H1 (cell line): ENCODE measurements around the gene PRKCA. TPM values are rescaled to one million over a fixed set of nuclear protein-coding genes. Genes with fewer than 3 reads are reported as not detected.

Experiments
- CTCF ChIA-PET: fragments of 300-600 bp; sonication (Branson Sonifier 250); formaldehyde crosslinking; loops from one replicate; lab custom pipeline; 2021; ENCODE audit not compliant: partially characterized antibody; lab: Charles Lee
- POLR2A ChIA-PET: fragments of 300-600 bp; sonication (Branson Sonifier 250); formaldehyde crosslinking; loops from one replicate; lab custom pipeline; 2021; ENCODE audit warnings: inconsistent platforms; ENCODE audit not compliant: partially characterized antibody; lab: Charles Lee
- DNase-seq, 2 experiments: peaks; one replicate each; pipeline versions ENCODE4 v3.0.0 to v3.0.0-alpha.2; 2010 to 2022; ENCODE audit warnings: low spot score in 2 of 2, low read depth in 1 of 2, mixed read lengths in 1 of 2
- FAIRE-seq: peaks from 2 replicates; lab custom pipeline; 2011; peaks lifted over from hg19 to GRCh38; lab: Jason Lieb, UNC
- H2AFZ ChIP-seq: 2 replicates; pipeline ENCODE4 v1.8.1; 2012; ENCODE audit warnings: low read length, inconsistent platforms
- H2AK5ac ChIP-seq: 2 replicates; pipeline ENCODE4 v1.6.1; 2013; ENCODE audit warnings: low read depth, low read length
- H2BK120ac ChIP-seq: replicated peaks from 2 replicates; pipeline ENCODE3; 2013; ENCODE audit warnings: low read depth, low read length, inconsistent platforms
- H2BK12ac ChIP-seq: 2 replicates; pipeline ENCODE4 v1.6.1; 2013; ENCODE audit warnings: low read depth, low read length
- H2BK15ac ChIP-seq: 2 replicates; pipeline ENCODE4 v1.6.1; 2013; ENCODE audit warnings: low read length
- H2BK20ac ChIP-seq: 2 replicates; pipeline ENCODE4 v1.6.1; 2013; ENCODE audit warnings: low read length
- H2BK5ac ChIP-seq: 2 replicates; pipeline ENCODE4 v1.6.1; 2013; ENCODE audit warnings: low read depth, low read length
- H3K14ac ChIP-seq: 2 replicates; pipeline ENCODE4 v1.6.1; 2013; ENCODE audit warnings: inconsistent platforms; ENCODE audit not compliant: insufficient read length
- H3K18ac ChIP-seq: 2 replicates; pipeline ENCODE4 v1.6.1; 2013; ENCODE audit warnings: low read length; ENCODE audit errors: extremely low read depth
- H3K23ac ChIP-seq: 2 replicates; pipeline ENCODE4 v1.6.1; 2013; ENCODE audit warnings: inconsistent platforms; ENCODE audit not compliant: insufficient read length
- H3K23me2 ChIP-seq: 2 replicates; pipeline ENCODE4 v1.6.1; 2013; ENCODE audit warnings: low read depth, low read length
- H3K27ac ChIP-seq: 2 replicates; pipeline ENCODE4 v1.6.1; 2011; ENCODE audit warnings: low read depth, low read length, inconsistent platforms
- H3K27me3 ChIP-seq, 4 experiments: replicated peaks in 1 of 4; 1 replicate in 1 of 4; 2 replicates in 3 of 4; pipeline versions ENCODE4 v1.6.1 to v1.8.1; 2011 to 2013; ENCODE audit warnings: low read length in 3 of 4, mild to moderate bottlenecking in 3 of 4, inconsistent platforms in 2 of 4, mixed read lengths in 2 of 4, moderate library complexity in 1 of 4; ENCODE audit not compliant: control insufficient read depth in 3 of 4, insufficient read depth in 3 of 4; ENCODE audit errors: extremely low read depth in 1 of 4
- H3K36me3 ChIP-seq, 4 experiments: 2 replicates each; pipeline versions ENCODE4 v1.6.1 to v1.8.1; 2011 to 2013; ENCODE audit warnings: mild to moderate bottlenecking in 4 of 4, low read length in 3 of 4, moderate library complexity in 2 of 4, control low read depth in 1 of 4, inconsistent platforms in 1 of 4; ENCODE audit not compliant: insufficient read depth in 4 of 4, control insufficient read depth in 2 of 4
- H3K4ac ChIP-seq: replicated peaks from 2 replicates; pipeline ENCODE3; 2013; ENCODE audit warnings: low read length, low read depth, mixed read lengths, inconsistent platforms; ENCODE audit not compliant: insufficient read length
- H3K4me1 ChIP-seq, 4 experiments: replicated peaks in 1 of 4; 1 replicate in 1 of 4; 2 replicates in 3 of 4; pipeline versions ENCODE4 v1.6.1 to v1.8.1; 2011 to 2013; ENCODE audit warnings: low read length in 3 of 4, inconsistent platforms in 2 of 4, mixed read lengths in 1 of 4; ENCODE audit not compliant: insufficient read depth in 4 of 4, control insufficient read depth in 3 of 4
- H3K4me2 ChIP-seq, 2 experiments: 2 replicates each; pipeline versions ENCODE4 v1.6.1 to v1.8.1; 2011 to 2013; ENCODE audit warnings: low read depth in 2 of 2, low read length in 2 of 2, control low read depth in 1 of 2, inconsistent platforms in 1 of 2, mild to moderate bottlenecking in 1 of 2; ENCODE audit not compliant: insufficient read depth in 1 of 2
- H3K4me3 ChIP-seq, 4 experiments: fragments of 200-600, 300-600 bp in 1 of 4; sonication (generic), shearing (Covaris generic), sonication (Bioruptor Twin) in 1 of 4; 2 replicates each; pipeline versions ENCODE4 v1.5.1 to v1.8.1; 2011 to 2016; ENCODE audit warnings: low read length in 4 of 4, low read depth in 3 of 4, control low read depth in 2 of 4, inconsistent platforms in 2 of 4, mild to moderate bottlenecking in 2 of 4, mixed read lengths in 1 of 4, moderate library complexity in 1 of 4; ENCODE audit not compliant: insufficient read depth in 2 of 4; ENCODE audit errors: extremely low read depth in 1 of 4
- H3K56ac ChIP-seq: replicated peaks from 2 replicates; pipeline ENCODE3; 2013; ENCODE audit warnings: low read depth, mild to moderate bottlenecking, mixed read lengths, low read length, inconsistent platforms; ENCODE audit not compliant: insufficient read length
- H3K79me1 ChIP-seq: 2 replicates; pipeline ENCODE4 v1.6.1; 2013; ENCODE audit warnings: low read depth, low read length, control low read depth
- H3K79me2 ChIP-seq, 2 experiments: 2 replicates each; pipeline versions ENCODE4 v1.6.1 to v1.8.1; 2012 to 2013; ENCODE audit warnings: low read length in 2 of 2, mild to moderate bottlenecking in 2 of 2, inconsistent platforms in 1 of 2; ENCODE audit not compliant: insufficient read depth in 2 of 2, control insufficient read depth in 1 of 2
- H3K9ac ChIP-seq, 4 experiments: replicated peaks in 1 of 4; 1 replicate in 1 of 4; 2 replicates in 3 of 4; pipeline versions ENCODE4 v1.6.1 to v1.8.1; 2011 to 2013; ENCODE audit warnings: low read depth in 3 of 4, low read length in 3 of 4, control low read depth in 2 of 4, mild to moderate bottlenecking in 2 of 4, moderate library complexity in 2 of 4, inconsistent platforms in 1 of 4; ENCODE audit errors: extremely low read depth in 1 of 4
- H3K9me3 ChIP-seq, 2 experiments: 2 replicates each; pipeline versions ENCODE4 v1.6.1 to v1.8.1; 2012 to 2013; ENCODE audit warnings: mild to moderate bottlenecking in 2 of 2, moderate library complexity in 2 of 2, control low read depth in 1 of 2, inconsistent platforms in 1 of 2, low read depth in 1 of 2, low read length in 1 of 2, mixed read lengths in 1 of 2; ENCODE audit not compliant: insufficient read depth in 2 of 2
- H4K20me1 ChIP-seq, 2 experiments: replicated peaks in 1 of 2; 2 replicates each; pipeline versions ENCODE3 to v1.8.1; 2011 to 2013; ENCODE audit warnings: inconsistent platforms in 2 of 2, low read length in 2 of 2, mild to moderate bottlenecking in 1 of 2; ENCODE audit not compliant: insufficient read depth in 2 of 2, control insufficient read depth in 1 of 2
- H4K5ac ChIP-seq: 2 replicates; pipeline ENCODE4 v1.6.1; 2013; ENCODE audit warnings: low read length, low read depth, mixed read lengths, inconsistent platforms; ENCODE audit not compliant: insufficient read length
- H4K8ac ChIP-seq: 2 replicates; pipeline ENCODE4 v1.8.0; 2013; ENCODE audit warnings: mild to moderate bottlenecking, moderate library complexity, low read length, inconsistent platforms; ENCODE audit not compliant: insufficient read depth; ENCODE audit errors: extremely low read depth
- H4K91ac ChIP-seq: replicated peaks from 2 replicates; pipeline ENCODE3; 2013; ENCODE audit warnings: low read length, mixed read lengths, inconsistent platforms; ENCODE audit not compliant: insufficient read length
- BRCA1 ChIP-seq: IDR thresholded peaks from 2 replicates; pipeline ENCODE4 v1.6.1; 2012; ENCODE audit warnings: low read depth, low read length, improper control_type of control experiment
- EZH2 ChIP-seq: fragments of 200-600 bp; sonication (generic); IDR thresholded peaks from 2 replicates; pipeline ENCODE4 v1.7.1; 2012; ENCODE audit warnings: low read depth, mild to moderate bottlenecking, moderate library complexity, low read length, inconsistent platforms; ENCODE audit not compliant: severe bottlenecking
- NANOG ChIP-seq: IDR thresholded peaks from 2 replicates; pipeline ENCODE4 v1.6.1; 2011; ENCODE audit warnings: low read length, low read depth, mild to moderate bottlenecking, inconsistent platforms; ENCODE audit not compliant: insufficient read depth, poor library complexity, severe bottlenecking
- RBBP5 ChIP-seq: IDR thresholded peaks from 2 replicates; pipeline ENCODE4 v1.7.1; 2012; ENCODE audit warnings: low read depth, mild to moderate bottlenecking, inconsistent platforms, low read length, moderate library complexity, borderline replicate concordance
- RFX5 ChIP-seq: IDR thresholded peaks from 2 replicates; pipeline ENCODE4 v1.6.1; 2011; ENCODE audit warnings: low read depth, low read length, improper control_type of control experiment, borderline replicate concordance
- SIRT6 ChIP-seq: IDR thresholded peaks from one replicate; pipeline ENCODE4 v1.7.1; 2012; ENCODE audit warnings: low read length, inconsistent platforms
- TAF1 ChIP-seq: IDR thresholded peaks from 2 replicates; pipeline ENCODE4 v1.6.1; 2011; ENCODE audit warnings: mild to moderate bottlenecking, low read depth, low read length
- TBP ChIP-seq: IDR thresholded peaks from 2 replicates; pipeline ENCODE4 v1.6.1; 2011; ENCODE audit warnings: low read depth, low read length, improper control_type of control experiment
- WGBS, 2 experiments: shearing (Covaris generic) in 1 of 2; methylation state at CpG; one replicate each; pipeline versions ENCODE4 v1.1.6 to v1.1.7; 2013 to 2015; ENCODE audit warnings: low lambda C conversion rate in 2 of 2, mixed read lengths in 2 of 2, inconsistent platforms in 1 of 2, low coverage in 1 of 2, missing lambda C conversion rate in 1 of 2; ENCODE audit not compliant: insufficient replicate concordance in 2 of 2, insufficient coverage in 1 of 2, insufficient read length in 1 of 2; ENCODE audit errors: extremely low coverage in 1 of 2, missing lambda C conversion rate in 1 of 2; 5-methylcytosine and 5-hydroxymethylcytosine counted together
- polyA plus RNA-seq, 7 experiments: library from polyadenylated mRNA; depleted of rRNA in 3 of 7; stranded (reverse) in 5 of 7; unstranded in 2 of 7; fragments of >200 nt in 5 of 7; fragments of 200-250 nt in 2 of 7; gene quantifications; 1 replicate in 5 of 7; 2 replicates in 1 of 7; 4 replicates in 1 of 7; pipeline versions ENCODE4 v1.2.1 to v1.2.3, GENCODE V29; 2011 to 2013; ENCODE audit warnings: missing spikeins in 2 of 7, mixed read lengths in 2 of 7
- total RNA-seq: library from RNA; stranded (reverse); fragmentation: NEBNext Ultra II Directional; extraction: Animal tissue kit (Norgen Biotek cat#: 25700); gene quantifications from 2 replicates; pipeline ENCODE4 v1.2.1, GENCODE V29; 2021
- TF ChIP-seq, protein P1 (sequence below): IDR thresholded peaks from 2 replicates; pipeline ENCODE4 v1.6.1; 2012; ENCODE audit warnings: low read length, inconsistent platforms

The PRKCA gene
- total and polyA plus RNA-seq, 2 of the 8 experiments (the other 6 are each of a cell fraction or from before 2014, with no cell fraction given), result 5.8 to 17.8 TPM

GRCh38 chr17:66675991-66676371 lies 373.6 kb downstream of the PRKCA start:
- H3K9me3 ChIP-seq, result peaks cover 0 to 3% of the 10 kb centered on the region in 2 experiments; a peak in 2 of 4 replicates
- 93% methylated on average over 17 of the region's 17 CpGs; no CpG with 5 or more reads in 1 of the 2 experiments for WGBS, 2 experiments
- no peak overlapping the region for H3K4me2 ChIP-seq
- no peak for DNase-seq
- H3K23me2 ChIP-seq, result no peaks in the 10 kb centered on the region
- H3K79me1 ChIP-seq, result no peaks in the 10 kb centered on the region
- H3K4me3 ChIP-seq, result no peak overlapping the region
- H3K79me2 ChIP-seq, result no peaks in the 10 kb centered on the region
- H3K36me3 ChIP-seq, result no peaks in the 10 kb centered on the region
- no peak overlapping the region for H2AFZ ChIP-seq
- H4K5ac ChIP-seq, result no peak overlapping the region
- no peak overlapping the region for H3K27ac ChIP-seq
- no peak overlapping the region for H4K8ac ChIP-seq
- H3K4ac ChIP-seq, result no peak overlapping the region
- peak overlapping the region; percentile 26; the same call in 1 of the 2 replicates for H2BK5ac ChIP-seq
- no peak overlapping the region for H3K14ac ChIP-seq
- H3K9ac ChIP-seq, result no peak overlapping the region
- H2BK120ac ChIP-seq, result no peak overlapping the region
- H3K56ac ChIP-seq, result no peak overlapping the region
- 0 out of 2 replicates have a peak overlapping the region, but pooled peaks have one; percentile 20 for H2BK15ac ChIP-seq
- no peaks in the 10 kb centered on the region for H4K20me1 ChIP-seq
- H2BK12ac ChIP-seq, result no peak overlapping the region
- H3K23ac ChIP-seq, result no peak overlapping the region
- no peak overlapping the region for H4K91ac ChIP-seq
- no peak overlapping the region for H3K18ac ChIP-seq
- H2AK5ac ChIP-seq, result no peak overlapping the region
- CTCF ChIA-PET, result interaction anchor here (0.6 to 3.1 kb wide), 8 partner anchors 11 to 476 kb away, joined by 3 to 12 read pairs (median 4); no protein-coding TSS in a partner anchor
- POLR2A ChIA-PET, result no interaction called here
- no peak overlapping the region for H2BK20ac ChIP-seq
- no peak for TF ChIP-seq BRCA1
- no peak for TF ChIP-seq TBP
- no peak for TF ChIP-seq NANOG
- no peak for TF ChIP-seq EZH2
- no peak for TF ChIP-seq RBBP5
- no peak for TF ChIP-seq TAF1
- TF ChIP-seq, protein P1, sequence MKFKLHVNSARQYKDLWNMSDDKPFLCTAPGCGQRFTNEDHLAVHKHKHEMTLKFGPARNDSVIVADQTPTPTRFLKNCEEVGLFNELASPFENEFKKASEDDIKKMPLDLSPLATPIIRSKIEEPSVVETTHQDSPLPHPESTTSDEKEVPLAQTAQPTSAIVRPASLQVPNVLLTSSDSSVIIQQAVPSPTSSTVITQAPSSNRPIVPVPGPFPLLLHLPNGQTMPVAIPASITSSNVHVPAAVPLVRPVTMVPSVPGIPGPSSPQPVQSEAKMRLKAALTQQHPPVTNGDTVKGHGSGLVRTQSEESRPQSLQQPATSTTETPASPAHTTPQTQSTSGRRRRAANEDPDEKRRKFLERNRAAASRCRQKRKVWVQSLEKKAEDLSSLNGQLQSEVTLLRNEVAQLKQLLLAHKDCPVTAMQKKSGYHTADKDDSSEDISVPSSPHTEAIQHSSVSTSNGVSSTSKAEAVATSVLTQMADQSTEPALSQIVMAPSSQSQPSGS, result no peak
- no peak for TF ChIP-seq SIRT6
- TF ChIP-seq RFX5, result no peak
- no peaks in the 10 kb centered on the region for H3K27me3 ChIP-seq
- FAIRE-seq, result no peak
- peaks cover 0 to 3% (median 1%) of the 10 kb centered on the region in 4 experiments; a peak in 1 of 7 replicates for H3K4me1 ChIP-seq
